Measurements from ENCODE around the gene SYNJ2. TPM values are rescaled to one million over a fixed set of nuclear protein-coding genes. Genes with fewer than 3 reads are reported as not detected.

Gene SYNJ2
- total and polyA plus RNA-seq, 2 experiments from 2014 or later = 2.8 to 5.6 TPM

DNA sequence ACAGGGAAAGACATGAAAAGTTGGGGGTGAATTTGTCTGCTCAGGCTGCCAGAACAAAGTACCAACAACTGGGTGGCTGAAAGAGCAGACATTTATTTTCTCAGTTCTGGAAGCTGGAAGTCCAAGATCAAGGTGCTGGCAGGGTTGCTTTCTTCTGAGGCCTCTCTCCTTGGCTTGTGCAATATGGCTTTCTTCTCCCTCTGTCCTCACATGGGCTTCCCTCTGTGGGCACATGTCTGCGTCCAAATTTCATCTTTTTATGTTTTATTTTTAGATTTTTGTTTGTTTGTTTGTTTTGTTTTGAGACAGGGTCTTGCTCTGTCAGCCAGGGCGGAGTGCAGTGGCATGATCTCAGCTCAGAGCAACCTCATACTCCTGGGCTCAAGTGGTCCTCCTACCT, 6.2 kb upstream of the SYNJ2 start:
- Histone ChIP-seq H3K4me2 (no peak overlapping the region), H3K27ac (ENCODE audit: low read depth) (no peak overlapping the region), H3K9me2 (ENCODE audit: insufficient read depth) (no peaks in the 10 kb centered on the region), H3K4me3 (no peak overlapping the region), H3K36me3 (ENCODE audit: insufficient read depth) (no peaks in the 10 kb centered on the region), H3K27me3 (ENCODE audit: insufficient read depth) (peaks cover 10% of the 10 kb centered on the region), H3K79me2 (replicated peaks; ENCODE audit: insufficient read depth) (no peaks in the 10 kb centered on the region), H3F3A (replicated peaks; ENCODE audit: low read depth) (0 out of 2 replicates have a peak, but pooled peaks cover under 1% of the 10 kb centered on the region), H3K4me1 (ENCODE audit: insufficient read depth) (no peaks in the 10 kb centered on the region), H2AFZ (no peak overlapping the region), H4K20me1 (replicated peaks; ENCODE audit: insufficient read depth) (no peaks in the 10 kb centered on the region)
- no peak for DNase-seq (ENCODE audit: low spot score)
- ATAC-seq = no peak
- Mint-ChIP-seq H3K9me3 (no peaks in the 10 kb centered on the region; the same call in 2 of the 3 replicates), H3K4me1 (peaks cover 14% of the 10 kb centered on the region), H3K4me3 (no peak overlapping the region), H3K27me3 (ENCODE audit: insufficient read depth, low read depth, poor library complexity) (peaks cover 23% of the 10 kb centered on the region), H3K36me3 (ENCODE audit: low read depth) (no peaks in the 10 kb centered on the region; the same call in 2 of the 3 replicates), H3K27ac (no peak overlapping the region)
- no peak for TF ChIP-seq JUNB (IDR thresholded peaks at IDR 0.05; ENCODE audit: unreplicated experiment)
- TF ChIP-seq, protein P1, sequence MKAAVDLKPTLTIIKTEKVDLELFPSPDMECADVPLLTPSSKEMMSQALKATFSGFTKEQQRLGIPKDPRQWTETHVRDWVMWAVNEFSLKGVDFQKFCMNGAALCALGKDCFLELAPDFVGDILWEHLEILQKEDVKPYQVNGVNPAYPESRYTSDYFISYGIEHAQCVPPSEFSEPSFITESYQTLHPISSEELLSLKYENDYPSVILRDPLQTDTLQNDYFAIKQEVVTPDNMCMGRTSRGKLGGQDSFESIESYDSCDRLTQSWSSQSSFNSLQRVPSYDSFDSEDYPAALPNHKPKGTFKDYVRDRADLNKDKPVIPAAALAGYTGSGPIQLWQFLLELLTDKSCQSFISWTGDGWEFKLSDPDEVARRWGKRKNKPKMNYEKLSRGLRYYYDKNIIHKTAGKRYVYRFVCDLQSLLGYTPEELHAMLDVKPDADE (IDR thresholded peaks at IDR 0.05) = no peak
- TF ChIP-seq, protein P2, sequence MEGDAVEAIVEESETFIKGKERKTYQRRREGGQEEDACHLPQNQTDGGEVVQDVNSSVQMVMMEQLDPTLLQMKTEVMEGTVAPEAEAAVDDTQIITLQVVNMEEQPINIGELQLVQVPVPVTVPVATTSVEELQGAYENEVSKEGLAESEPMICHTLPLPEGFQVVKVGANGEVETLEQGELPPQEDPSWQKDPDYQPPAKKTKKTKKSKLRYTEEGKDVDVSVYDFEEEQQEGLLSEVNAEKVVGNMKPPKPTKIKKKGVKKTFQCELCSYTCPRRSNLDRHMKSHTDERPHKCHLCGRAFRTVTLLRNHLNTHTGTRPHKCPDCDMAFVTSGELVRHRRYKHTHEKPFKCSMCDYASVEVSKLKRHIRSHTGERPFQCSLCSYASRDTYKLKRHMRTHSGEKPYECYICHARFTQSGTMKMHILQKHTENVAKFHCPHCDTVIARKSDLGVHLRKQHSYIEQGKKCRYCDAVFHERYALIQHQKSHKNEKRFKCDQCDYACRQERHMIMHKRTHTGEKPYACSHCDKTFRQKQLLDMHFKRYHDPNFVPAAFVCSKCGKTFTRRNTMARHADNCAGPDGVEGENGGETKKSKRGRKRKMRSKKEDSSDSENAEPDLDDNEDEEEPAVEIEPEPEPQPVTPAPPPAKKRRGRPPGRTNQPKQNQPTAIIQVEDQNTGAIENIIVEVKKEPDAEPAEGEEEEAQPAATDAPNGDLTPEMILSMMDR (conservative IDR thresholded peaks at IDR 0.05; ENCODE audit: low read depth in 2 of 2) = no peak
- TF ChIP-seq NANOG (IDR thresholded peaks at IDR 0.05; ENCODE audit: borderline replicate concordance) = no peak
- TF ChIP-seq, protein P3, sequence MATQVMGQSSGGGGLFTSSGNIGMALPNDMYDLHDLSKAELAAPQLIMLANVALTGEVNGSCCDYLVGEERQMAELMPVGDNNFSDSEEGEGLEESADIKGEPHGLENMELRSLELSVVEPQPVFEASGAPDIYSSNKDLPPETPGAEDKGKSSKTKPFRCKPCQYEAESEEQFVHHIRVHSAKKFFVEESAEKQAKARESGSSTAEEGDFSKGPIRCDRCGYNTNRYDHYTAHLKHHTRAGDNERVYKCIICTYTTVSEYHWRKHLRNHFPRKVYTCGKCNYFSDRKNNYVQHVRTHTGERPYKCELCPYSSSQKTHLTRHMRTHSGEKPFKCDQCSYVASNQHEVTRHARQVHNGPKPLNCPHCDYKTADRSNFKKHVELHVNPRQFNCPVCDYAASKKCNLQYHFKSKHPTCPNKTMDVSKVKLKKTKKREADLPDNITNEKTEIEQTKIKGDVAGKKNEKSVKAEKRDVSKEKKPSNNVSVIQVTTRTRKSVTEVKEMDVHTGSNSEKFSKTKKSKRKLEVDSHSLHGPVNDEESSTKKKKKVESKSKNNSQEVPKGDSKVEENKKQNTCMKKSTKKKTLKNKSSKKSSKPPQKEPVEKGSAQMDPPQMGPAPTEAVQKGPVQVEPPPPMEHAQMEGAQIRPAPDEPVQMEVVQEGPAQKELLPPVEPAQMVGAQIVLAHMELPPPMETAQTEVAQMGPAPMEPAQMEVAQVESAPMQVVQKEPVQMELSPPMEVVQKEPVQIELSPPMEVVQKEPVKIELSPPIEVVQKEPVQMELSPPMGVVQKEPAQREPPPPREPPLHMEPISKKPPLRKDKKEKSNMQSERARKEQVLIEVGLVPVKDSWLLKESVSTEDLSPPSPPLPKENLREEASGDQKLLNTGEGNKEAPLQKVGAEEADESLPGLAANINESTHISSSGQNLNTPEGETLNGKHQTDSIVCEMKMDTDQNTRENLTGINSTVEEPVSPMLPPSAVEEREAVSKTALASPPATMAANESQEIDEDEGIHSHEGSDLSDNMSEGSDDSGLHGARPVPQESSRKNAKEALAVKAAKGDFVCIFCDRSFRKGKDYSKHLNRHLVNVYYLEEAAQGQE (IDR thresholded peaks at IDR 0.05; ENCODE audit: unreplicated experiment) = no peak
- TF ChIP-seq, protein P4, sequence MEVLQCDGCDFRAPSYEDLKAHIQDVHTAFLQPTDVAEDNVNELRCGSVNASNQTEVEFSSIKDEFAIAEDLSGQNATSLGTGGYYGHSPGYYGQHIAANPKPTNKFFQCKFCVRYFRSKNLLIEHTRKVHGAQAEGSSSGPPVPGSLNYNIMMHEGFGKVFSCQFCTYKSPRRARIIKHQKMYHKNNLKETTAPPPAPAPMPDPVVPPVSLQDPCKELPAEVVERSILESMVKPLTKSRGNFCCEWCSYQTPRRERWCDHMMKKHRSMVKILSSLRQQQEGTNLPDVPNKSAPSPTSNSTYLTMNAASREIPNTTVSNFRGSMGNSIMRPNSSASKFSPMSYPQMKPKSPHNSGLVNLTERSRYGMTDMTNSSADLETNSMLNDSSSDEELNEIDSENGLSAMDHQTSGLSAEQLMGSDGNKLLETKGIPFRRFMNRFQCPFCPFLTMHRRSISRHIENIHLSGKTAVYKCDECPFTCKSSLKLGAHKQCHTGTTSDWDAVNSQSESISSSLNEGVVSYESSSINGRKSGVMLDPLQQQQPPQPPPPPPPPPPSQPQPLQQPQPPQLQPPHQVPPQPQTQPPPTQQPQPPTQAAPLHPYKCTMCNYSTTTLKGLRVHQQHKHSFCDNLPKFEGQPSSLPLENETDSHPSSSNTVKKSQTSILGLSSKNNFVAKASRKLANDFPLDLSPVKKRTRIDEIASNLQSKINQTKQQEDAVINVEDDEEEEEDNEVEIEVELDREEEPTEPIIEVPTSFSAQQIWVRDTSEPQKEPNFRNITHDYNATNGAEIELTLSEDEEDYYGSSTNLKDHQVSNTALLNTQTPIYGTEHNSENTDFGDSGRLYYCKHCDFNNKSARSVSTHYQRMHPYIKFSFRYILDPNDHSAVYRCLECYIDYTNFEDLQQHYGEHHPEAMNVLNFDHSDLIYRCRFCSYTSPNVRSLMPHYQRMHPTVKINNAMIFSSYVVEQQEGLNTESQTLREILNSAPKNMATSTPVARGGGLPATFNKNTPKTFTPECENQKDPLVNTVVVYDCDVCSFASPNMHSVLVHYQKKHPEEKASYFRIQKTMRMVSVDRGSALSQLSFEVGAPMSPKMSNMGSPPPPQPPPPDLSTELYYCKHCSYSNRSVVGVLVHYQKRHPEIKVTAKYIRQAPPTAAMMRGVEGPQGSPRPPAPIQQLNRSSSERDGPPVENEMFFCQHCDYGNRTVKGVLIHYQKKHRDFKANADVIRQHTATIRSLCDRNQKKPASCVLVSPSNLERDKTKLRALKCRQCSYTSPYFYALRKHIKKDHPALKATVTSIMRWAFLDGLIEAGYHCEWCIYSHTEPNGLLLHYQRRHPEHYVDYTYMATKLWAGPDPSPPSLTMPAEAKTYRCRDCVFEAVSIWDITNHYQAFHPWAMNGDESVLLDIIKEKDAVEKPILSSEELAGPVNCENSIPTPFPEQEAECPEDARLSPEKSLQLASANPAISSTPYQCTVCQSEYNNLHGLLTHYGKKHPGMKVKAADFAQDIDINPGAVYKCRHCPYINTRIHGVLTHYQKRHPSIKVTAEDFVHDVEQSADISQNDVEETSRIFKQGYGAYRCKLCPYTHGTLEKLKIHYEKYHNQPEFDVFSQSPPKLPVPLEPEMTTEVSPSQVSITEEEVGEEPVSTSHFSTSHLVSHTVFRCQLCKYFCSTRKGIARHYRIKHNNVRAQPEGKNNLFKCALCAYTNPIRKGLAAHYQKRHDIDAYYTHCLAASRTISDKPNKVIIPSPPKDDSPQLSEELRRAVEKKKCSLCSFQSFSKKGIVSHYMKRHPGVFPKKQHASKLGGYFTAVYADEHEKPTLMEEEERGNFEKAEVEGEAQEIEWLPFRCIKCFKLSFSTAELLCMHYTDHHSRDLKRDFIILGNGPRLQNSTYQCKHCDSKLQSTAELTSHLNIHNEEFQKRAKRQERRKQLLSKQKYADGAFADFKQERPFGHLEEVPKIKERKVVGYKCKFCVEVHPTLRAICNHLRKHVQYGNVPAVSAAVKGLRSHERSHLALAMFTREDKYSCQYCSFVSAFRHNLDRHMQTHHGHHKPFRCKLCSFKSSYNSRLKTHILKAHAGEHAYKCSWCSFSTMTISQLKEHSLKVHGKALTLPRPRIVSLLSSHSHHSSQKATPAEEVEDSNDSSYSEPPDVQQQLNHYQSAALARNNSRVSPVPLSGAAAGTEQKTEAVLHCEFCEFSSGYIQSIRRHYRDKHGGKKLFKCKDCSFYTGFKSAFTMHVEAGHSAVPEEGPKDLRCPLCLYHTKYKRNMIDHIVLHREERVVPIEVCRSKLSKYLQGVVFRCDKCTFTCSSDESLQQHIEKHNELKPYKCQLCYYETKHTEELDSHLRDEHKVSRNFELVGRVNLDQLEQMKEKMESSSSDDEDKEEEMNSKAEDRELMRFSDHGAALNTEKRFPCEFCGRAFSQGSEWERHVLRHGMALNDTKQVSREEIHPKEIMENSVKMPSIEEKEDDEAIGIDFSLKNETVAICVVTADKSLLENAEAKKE (CRISPR knock-in tag; IDR thresholded peaks at IDR 0.05) = no peak
- TF ChIP-seq STAT1 (IDR thresholded peaks at IDR 0.05; ENCODE audit: unreplicated experiment) = no peak
- no peak for TF ChIP-seq POLR2AphosphoS5 (IDR thresholded peaks at IDR 0.05; ENCODE audit: low read depth)
- no peak for TF ChIP-seq EZH2phosphoT487 (IDR thresholded peaks at IDR 0.05; ENCODE audit: unreplicated experiment)
- no peak for TF ChIP-seq EZH2 (IDR thresholded peaks at IDR 0.05; ENCODE audit: low read depth, unreplicated experiment)
- TF ChIP-seq ZNF114 (CRISPR knock-in tag; IDR thresholded peaks at IDR 0.05) = no peak
- no peak for TF ChIP-seq CREB1 (CRISPR knock-in tag; IDR thresholded peaks at IDR 0.05; ENCODE audit: low read depth)
- TF ChIP-seq ZNF331 (CRISPR knock-in tag; IDR thresholded peaks at IDR 0.05; ENCODE audit: low read depth) = no peak

Measured in GM23338 (cell line).